IPS-NIHi7 (cell line): ENCODE data around the gene TULP4.
A peak's percentile ranks its signal among the peaks of the same experiment; 100 is the strongest.

Experiments
- DNase-seq: peaks from one replicate; pipeline ENCODE4 v3.0.0; 2012; ENCODE audit warnings: mixed read lengths; ENCODE audit errors: extremely low spot score

TULP4 gene

GRCh38 chr6:158312165-158312564 is at the start of gene TULP4:
TSS of gene TULP4 (plus strand) at chr6:158312465. CDS start at chr6:158314017, 1,552 bp downstream.
- no peak for DNase-seq

- no peak for DNase-seq
Observed at GRCh38 chr6:158262755-158263154, 49.5 kb upstream of the TULP4 start.

DNA sequence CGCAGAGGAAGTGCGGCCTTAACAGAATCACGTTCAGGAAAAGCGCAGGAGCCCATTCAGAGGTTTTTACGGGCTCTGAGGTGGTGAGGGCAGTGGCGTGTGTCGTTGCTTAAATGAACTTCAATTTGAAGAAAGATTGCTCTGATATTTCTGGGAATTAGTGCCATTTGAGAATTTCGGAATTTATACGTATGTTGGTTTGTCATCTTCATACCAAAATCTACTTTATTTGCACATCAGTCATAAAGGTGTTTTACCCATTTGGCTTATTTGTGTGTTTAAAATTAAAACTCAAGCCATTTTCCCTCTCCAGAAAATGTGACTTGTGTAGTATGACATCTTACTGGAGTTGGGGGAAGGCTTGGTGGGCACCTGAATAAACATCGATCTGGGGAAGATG is 48.1 kb upstream of the TULP4 start:
- DNase-seq = no peak

DNA sequence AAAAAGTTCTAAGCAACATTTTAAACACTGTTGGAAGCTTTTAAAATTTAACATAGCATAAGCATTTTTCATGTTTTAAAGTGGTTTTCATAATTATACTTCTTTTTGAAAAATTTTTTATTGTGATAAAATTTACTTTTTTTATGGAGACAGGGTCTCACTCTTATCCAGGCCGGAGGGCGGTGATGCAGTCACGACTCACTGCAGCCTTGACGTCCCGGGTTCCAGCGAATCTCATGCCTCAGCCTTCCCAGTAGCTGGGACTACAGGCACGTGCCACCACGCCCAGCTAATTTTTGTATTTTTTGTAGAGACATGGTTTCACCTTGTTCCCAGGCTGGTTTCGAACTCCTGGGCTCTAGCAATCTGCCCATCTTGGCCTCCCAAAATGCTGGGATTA is 46.1 kb upstream of the TULP4 start:
- no peak for DNase-seq

GRCh38 chr6:158268361-158269147 is 43.7 kb upstream of the TULP4 start:
- no peak for DNase-seq

DNA sequence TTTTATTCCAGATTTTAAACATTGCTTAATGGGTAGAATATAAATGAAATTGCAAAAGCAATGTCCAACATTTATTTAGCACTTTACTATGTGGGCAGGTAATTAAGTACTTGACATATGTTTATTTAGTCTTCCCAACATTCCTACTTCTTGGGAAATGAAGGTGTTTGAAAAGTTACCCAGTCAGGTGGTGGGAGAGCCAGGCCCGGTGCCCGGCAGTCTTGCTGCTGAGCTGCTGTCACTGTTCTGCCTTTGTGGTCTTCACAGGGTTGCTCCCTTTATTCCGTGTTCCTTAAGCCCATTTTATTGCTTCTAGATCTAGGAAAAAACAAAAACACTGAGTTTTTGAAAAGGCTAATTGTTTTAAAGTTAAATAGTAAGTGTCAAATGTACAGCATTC is 42.6 kb upstream of the TULP4 start:
- DNase-seq = no peak

DNA sequence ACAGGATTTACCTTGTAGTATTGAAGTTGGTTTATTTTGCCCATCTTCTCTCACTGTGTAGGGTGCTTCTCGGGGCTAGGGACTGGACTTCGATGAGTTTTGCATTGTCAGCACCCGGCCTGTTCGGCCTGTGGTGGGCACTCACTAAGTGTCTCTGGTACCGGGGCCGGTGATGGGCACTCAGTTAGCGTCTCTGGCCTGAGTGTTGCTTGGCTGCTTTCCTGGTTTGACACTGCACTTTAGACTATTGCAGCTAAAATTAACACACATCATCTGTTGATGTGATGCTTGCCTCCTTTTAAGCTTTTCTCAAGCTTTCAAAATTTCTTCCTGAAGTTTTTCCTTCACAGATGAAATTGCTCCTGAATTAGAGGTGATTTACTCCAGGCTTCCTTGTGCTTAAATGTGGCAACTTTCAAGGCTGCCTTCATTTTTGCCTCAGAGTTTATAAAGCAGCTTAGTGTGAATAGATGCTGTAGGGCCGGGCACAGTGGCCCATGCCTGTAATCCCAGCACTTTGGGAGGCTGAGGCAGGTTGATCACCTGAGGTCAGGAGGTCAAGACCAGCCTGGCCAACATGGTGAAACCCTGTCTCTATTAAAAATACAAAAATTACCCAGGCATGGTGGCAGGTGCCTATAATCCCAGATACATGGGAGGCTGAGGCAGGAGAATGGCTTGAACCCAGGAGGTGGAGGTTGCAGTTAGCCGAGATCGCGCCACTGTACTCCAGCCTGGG is 41.7 kb upstream of the TULP4 start:
- no peak for DNase-seq

- no peak for DNase-seq
Observed at GRCh38 chr6:158272324-158272723, 39.9 kb upstream of the TULP4 start.

- no peak for DNase-seq
Observed at GRCh38 chr6:158278004-158278403, 34.3 kb upstream of the TULP4 start.

DNA sequence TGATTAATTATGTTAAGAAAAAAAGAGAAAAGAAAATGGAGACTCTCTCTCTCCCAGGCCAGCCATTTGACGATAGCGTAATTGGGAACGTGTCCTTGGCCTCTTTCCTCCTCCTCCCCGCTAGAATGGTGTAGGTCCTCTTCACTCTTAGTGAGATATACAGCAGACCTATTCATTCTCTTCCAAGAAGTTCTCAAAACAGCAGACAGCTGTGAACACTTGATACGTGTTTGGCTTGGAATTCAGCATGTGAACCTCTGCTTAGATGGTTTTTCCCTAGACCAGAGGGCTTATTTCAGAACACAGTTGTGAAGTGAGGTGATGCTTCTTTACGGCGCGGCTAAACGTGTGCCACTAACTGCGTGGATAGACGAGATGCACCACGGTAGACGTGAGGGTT is 32.6 kb upstream of the TULP4 start:
- no peak for DNase-seq

- peak; percentile 65 for DNase-seq
Observed at GRCh38 chr6:158283304-158283980, 28.8 kb upstream of the TULP4 start.

DNA sequence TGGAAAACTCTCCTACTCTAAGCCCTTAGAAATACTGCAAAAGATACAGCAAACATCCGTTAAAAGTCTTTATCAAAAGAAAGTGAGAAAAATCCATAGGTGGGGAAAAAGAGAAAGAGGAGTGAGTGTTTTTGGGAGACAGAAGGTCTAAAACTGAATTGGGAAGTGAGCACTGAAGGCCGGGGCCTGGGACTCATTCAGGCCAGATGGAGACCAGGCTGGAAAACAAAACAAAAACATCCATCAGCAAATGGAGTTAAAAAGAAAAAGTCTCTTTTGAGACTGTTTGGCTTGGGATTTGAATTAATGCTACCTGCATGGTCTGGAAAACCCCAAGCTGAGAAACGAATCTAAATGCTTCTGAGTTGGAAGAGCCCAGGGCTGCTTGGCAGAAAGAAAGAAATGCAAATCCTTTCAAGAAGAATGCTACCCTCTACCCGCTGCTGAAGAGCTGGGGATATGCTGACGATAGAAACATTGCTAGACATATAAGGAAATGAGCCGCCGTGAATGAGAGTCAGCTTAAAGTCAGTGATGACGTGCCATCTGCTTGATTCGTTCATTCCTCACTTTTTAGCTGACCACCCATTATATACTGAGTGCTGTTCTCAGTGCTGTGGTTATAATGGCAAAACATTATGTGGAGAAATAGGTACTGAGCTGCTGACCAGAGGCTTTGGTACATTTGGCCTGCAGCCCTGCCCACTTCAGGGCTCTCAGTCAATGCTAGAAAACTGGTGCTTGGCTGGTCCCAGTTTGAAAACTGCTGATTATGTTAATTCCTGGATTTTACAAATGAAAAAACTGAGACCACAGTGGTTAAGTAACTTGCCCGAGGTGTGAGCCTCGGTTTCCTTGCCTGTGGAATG is 28.0 kb upstream of the TULP4 start:
- peak; percentile 33 for DNase-seq

DNA sequence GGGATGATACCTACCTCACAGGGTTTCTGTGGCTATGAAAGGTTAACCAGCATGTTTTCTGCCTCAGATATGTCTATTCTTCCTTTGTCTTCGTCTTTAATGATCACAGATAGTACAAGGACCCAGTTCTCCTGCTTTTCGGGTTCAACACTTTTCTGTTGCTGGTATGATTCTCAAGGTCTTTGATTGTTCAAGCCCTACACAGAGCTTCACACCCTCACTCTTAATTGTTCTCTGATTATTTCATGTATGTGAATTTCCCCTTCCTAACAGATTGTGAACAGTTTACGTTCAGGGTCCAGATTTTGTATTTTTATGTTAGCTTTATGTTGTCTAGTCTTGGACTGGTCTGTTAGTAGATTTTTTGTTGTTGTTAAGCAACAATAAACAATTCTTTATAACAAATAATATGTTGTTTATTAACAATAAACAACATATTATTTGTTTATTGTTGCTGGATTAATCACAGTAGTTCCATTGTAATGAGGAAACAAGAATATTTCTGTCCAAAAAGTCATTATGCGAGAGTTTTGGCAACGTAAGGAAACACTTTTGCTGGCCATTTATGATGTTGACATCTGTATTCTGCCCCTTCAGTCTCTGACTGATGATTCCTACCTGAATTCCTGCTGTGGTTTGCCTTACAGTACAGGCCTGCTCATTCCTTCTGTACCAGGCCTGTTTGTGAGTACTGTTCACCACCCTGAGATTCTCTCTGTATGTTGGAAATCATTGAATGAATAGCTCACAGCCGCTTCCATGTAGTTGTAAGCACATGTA is 27.2 kb upstream of the TULP4 start:
- DNase-seq = no peak

DNA sequence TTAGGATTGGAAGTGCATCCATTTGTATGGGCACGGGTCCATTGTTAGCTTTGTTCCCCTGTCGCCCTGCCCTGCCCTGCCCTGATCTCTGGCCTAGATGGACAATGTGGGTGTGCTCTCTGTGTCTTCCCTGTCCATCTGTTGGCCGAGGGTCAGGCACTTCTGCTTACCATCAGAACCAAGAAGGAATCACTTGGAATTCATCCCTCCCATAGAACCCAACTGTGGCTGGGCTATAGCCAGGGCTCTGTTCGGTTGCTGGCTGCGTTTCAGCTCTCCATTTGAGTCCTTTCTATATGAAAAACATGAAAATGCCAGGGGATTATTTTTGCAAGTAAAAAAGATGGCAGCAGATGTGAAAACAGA is 26.6 kb upstream of the TULP4 start:
- no peak for DNase-seq

DNA sequence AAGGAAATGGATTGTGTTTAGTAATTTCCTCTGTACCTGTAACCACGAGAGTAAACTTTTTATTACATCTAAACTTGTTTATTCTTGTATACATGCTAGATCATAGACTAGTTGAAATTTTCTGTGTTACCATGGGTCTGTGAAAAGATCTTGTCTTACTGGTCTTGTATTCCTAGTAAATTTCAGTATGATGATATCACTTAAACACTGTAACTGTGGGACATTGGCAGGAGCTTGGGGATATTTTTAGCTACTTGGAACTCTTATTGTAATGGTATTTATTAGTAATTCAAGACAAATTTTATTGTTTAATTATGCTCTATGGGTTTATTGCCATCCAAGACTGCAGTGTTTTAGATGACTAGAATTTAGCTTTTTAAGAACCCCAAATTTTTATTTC is 25.9 kb upstream of the TULP4 start:
- no peak for DNase-seq

GRCh38 chr6:158287047-158287446 is 25.2 kb upstream of the TULP4 start:
- DNase-seq = no peak

DNA sequence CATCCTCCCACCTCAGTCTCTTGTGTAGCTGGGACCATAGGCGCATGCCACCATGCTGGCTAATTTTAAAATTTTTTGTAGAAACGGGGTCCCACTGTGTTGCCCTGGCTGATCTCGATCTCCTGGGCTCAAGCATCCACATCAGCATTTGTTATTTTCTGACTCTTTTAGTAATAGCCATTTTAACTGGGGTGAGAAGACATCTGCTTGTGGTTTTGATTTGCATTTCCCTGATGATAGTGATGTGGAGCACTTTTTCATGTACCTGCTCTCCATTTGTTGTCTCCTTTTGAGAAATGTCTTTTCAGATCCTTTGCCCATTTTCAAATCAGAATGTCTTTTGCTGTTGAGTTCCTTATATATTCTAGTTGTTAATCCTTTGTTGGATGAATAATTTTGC is 22.2 kb upstream of the TULP4 start:
- DNase-seq = no peak

GRCh38 chr6:158290659-158291058 is 21.6 kb upstream of the TULP4 start:
- no peak for DNase-seq

DNA sequence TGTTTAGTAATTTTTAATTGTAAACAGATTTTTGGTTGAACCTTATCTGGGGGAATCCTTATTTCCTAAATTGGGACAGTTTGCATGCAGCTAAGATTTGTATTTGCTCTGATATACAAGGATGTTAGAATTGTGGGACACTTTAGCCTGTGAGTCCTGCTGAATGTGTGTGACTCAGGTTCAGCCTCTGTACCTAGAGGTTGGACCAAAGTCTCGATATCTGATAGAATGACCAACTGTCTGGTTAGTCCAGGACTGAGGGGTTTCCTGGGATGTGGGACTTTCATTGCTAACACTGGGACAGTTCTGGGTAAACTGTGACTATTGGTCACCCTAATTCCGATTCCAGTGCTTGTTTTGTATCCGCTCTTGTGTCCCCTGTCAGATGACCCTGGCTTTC is 20.2 kb upstream of the TULP4 start:
- DNase-seq = no peak

DNA sequence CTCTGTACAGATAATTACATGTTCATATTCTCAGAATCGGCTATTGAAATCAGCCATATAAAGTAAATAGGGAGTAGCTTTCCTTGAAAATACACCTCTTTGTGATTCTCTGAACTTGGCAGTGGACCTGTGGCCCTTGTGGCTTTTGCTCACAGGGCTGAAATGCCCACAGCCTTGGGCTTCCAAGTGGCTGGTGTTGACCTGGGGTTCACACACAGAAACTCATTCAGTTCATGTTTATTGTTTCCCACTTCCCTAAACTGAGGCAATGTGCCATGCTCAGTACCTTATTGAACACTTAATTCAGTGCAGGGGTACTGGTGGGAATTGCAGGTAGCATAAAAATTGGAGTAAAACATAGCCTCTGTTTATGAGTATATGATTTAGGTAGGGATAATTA is 19.1 kb upstream of the TULP4 start:
- DNase-seq = no peak
